Fibroblast of villous mesenchyme (primary cell): ENCODE data around the gene SCN3B. TPM values are rescaled to one million over a fixed set of nuclear protein-coding genes. Genes with fewer than 3 reads are reported as not detected.
"Not testable (repeated sequence)": the region's sequence is repeated elsewhere in the genome, so short reads cannot be mapped to it uniquely, and the experiment has no call there.

Experiments
- DNase-seq: peaks from one replicate; pipeline ENCODE4 v3.0.0-alpha.2; 2010; ENCODE audit warnings: low read depth
- H3K4me3 ChIP-seq: 2 replicates; pipeline ENCODE4 v1.5.1; 2011; ENCODE audit warnings: low read depth, mild to moderate bottlenecking, low read length
- CTCF ChIP-seq: IDR thresholded peaks from 2 replicates; pipeline ENCODE4 v1.5.1; 2012; ENCODE audit warnings: low read depth, mild to moderate bottlenecking, low read length; ENCODE audit not compliant: insufficient read depth
- total RNA-seq: library from RNA; depleted of rRNA; stranded (reverse); fragments of >200 nt; gene quantifications from 2 replicates; pipeline ENCODE4 v1.2.3, GENCODE V29; 2012

SCN3B gene
- total RNA-seq, 1 donor: 0.43 TPM

GRCh38 chr11:123665306-123665705 lies 10.9 kb upstream of the SCN3B start:
- no peak overlapping the region for H3K4me3 ChIP-seq
- no peak for TF ChIP-seq CTCF
- no peak for DNase-seq

DNA sequence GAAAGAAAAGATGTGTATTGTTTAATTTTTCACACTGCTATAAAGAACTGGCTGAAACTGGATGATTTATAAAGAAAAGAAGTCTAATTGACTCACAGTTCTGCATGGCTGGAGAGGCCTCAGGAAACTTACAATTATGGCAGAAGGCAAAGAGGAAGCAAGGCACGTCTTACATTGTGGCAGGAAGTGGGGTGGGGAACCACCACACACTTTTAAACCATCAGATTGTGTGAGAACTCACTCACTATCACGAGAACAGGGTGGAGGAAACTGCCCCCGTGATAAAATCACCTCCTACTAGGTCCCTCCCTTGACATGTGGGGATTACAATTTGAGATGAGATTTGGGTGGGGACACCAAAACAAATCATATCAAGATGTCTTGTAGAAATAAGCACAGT lies 5.5 kb upstream of the SCN3B start:
- not testable (repeated sequence) for H3K4me3 ChIP-seq, DNase-seq

DNA sequence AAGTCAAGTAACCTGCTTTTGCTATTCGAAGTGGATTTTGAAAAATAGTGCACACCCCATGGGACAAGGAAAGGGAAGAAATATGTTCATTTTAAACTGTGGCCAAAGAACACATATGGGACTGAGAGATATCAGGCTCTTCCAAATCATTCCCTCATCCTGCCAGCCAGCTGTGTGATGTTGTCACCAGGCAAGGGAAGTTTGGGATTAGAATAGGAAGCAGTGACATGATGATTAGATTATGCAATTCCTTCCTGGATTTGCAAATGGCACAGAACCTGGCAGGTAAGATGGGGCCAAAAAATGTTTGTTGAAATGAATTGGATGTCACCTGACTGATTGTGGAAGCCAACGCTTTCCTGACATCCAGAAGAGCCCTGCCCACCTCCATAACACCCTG lies 4.9 kb upstream of the SCN3B start:
- no peak for TF ChIP-seq CTCF
- no peak overlapping the region for H3K4me3 ChIP-seq
- no peak for DNase-seq

DNA sequence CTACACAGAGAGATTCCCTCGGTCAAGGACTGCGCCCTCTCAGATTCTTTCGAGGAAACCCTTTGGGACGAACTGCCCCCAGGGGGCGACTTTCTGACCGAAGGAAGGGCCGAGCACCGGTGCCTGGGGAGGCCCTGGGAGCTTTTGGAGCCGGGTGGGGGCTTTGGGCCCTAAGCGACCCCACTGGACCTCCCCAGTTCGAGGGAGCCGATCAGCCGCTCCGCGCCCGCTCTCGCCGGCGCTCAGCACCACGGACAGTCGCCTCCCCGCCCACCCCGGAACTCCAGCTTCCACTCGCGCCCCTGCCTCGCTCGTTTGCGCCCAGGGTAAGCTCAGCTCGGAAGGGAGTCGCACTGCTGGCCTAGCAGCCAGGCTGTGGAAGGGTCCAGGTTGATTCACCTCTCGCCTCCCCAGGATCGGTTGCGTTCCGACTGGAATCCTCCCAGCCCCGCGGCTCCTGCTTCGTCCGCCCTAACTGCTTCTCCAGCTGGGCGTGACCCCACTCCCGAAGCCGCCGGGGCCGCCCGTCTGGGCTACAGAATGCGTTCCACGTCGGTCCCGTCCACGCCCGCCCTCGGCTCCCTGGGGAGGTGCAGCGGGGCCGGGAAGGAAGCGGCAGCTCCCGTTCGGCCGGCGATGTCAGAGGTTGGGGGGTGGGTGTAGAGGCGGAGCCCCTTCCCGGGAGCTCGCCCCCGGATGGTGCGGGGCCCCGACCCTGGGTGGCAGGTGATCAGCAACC lies 428 bp downstream of the SCN3B start:
- DNase-seq: peak; percentile 51
- peak overlapping the region; percentile 67 for H3K4me3 ChIP-seq
- no peak for TF ChIP-seq CTCF

DNA sequence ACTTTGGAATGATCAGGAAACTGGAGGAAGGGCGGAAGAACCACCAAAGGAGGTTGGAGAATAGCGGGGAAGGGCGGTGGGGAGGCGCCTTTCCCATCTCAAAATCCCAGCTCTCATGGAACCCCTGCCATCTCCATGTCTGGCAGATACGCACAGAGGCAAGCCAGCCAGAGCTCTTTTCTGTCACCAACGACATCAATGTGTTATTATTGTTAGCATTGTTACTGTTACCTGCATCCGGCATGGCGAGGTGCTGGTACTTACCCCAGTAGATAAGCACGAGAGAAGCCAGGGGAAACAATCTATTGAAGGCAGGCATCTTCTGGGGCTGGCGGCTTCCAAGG lies 969 bp downstream of the SCN3B start:
- H3K4me3 ChIP-seq: no peak overlapping the region

GRCh38 chr11:123652599-123652998 lies 1.8 kb downstream of the SCN3B start:
- TF ChIP-seq CTCF: no peak
- no peak for DNase-seq
- H3K4me3 ChIP-seq: no peak overlapping the region

More for the DNA sequence above, 969 bp downstream of the SCN3B start:
- TF ChIP-seq CTCF: no peak
- no peak for DNase-seq

DNA sequence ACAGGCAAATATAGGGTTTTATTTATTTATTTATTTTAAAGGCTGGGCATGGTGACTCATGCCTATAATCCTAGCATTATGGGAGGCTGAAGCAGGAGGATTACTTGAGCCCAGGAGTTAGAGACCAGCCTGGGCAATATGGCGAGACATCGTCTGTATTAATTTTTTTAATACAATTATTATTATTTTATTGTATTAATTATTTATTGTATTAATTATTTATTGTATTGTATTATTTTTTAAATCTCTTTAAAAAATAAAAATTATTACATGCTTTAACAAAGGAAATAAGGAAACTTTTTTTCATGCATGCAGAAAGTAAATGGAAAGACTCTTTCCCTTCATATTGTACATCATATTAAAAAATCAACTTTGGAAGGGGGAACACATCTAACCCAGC lies 3.5 kb downstream of the SCN3B start:
- TF ChIP-seq CTCF: no peak
- no peak for DNase-seq
- no peak overlapping the region for H3K4me3 ChIP-seq
